ENCODE results near the gene PRKAB1. TPM values are rescaled to one million over a fixed set of nuclear protein-coding genes. Genes with fewer than 3 reads are reported as not detected.

The PRKAB1 gene
- total and polyA plus RNA-seq, 2 experiments from 2014 or later, result 16.3 to 31.0 TPM

GRCh38 chr12:119674560-119674959 lies 6.6 kb downstream of the PRKAB1 start:
- peaks cover 38% of the 10 kb centered on the region; the same call in 1 of the 2 replicates for H4K20me1 ChIP-seq (replicated peaks; ENCODE audit: insufficient read depth)
- peaks cover 2% of the 10 kb centered on the region for H3K27me3 Mint-ChIP-seq (ENCODE audit: insufficient read depth, low read depth, poor library complexity)
- H3K36me3 Mint-ChIP-seq (ENCODE audit: low read depth), result peaks cover 99% of the 10 kb centered on the region
- H3K4me1 ChIP-seq (ENCODE audit: insufficient read depth), result no peaks in the 10 kb centered on the region
- H3K79me2 ChIP-seq (replicated peaks; ENCODE audit: insufficient read depth), result peaks cover 24% of the 10 kb centered on the region
- no peak for ATAC-seq
- no peaks in the 10 kb centered on the region for H3K9me2 ChIP-seq (ENCODE audit: insufficient read depth)
- no peak for DNase-seq (ENCODE audit: low spot score)
- no peaks in the 10 kb centered on the region for H3K27me3 ChIP-seq (ENCODE audit: insufficient read depth)
- no peak overlapping the region for H2AFZ ChIP-seq
- no peak overlapping the region for H3K4me2 ChIP-seq
- H3K4me3 ChIP-seq, result no peak overlapping the region
- H3K4me1 Mint-ChIP-seq, result peaks cover 10% of the 10 kb centered on the region
- H3K27ac Mint-ChIP-seq, result no peak overlapping the region
- no peak overlapping the region for H3K4me3 Mint-ChIP-seq
- 0 out of 2 replicates have a peak, but pooled peaks cover 3% of the 10 kb centered on the region for H3F3A ChIP-seq (replicated peaks; ENCODE audit: low read depth)
- H3K9me3 Mint-ChIP-seq, result no peaks in the 10 kb centered on the region
- no peak for TF ChIP-seq ZNF114 (CRISPR knock-in tag; IDR thresholded peaks at IDR 0.05)
- no peak for TF ChIP-seq NANOG (IDR thresholded peaks at IDR 0.05; ENCODE audit: borderline replicate concordance)
- no peak for TF ChIP-seq JUNB (IDR thresholded peaks at IDR 0.05; ENCODE audit: unreplicated experiment)
- no peak for TF ChIP-seq CTCF (conservative IDR thresholded peaks at IDR 0.05; ENCODE audit: low read depth in 2 of 2)
- TF ChIP-seq ZNF331 (CRISPR knock-in tag; IDR thresholded peaks at IDR 0.05; ENCODE audit: low read depth), result no peak
- TF ChIP-seq EZH2 (IDR thresholded peaks at IDR 0.05; ENCODE audit: low read depth, unreplicated experiment), result no peak
- no peak for TF ChIP-seq EZH2phosphoT487 (IDR thresholded peaks at IDR 0.05; ENCODE audit: unreplicated experiment)
- no peak for TF ChIP-seq ZNF462 (CRISPR knock-in tag; IDR thresholded peaks at IDR 0.05)
- TF ChIP-seq POLR2AphosphoS5 (IDR thresholded peaks at IDR 0.05; ENCODE audit: low read depth), result no peak
- no peak for TF ChIP-seq ETS1 (IDR thresholded peaks at IDR 0.05)
- TF ChIP-seq STAT1 (IDR thresholded peaks at IDR 0.05; ENCODE audit: unreplicated experiment), result no peak
- no peak for TF ChIP-seq REST (IDR thresholded peaks at IDR 0.05; ENCODE audit: unreplicated experiment)
- no peak for TF ChIP-seq CREB1 (CRISPR knock-in tag; IDR thresholded peaks at IDR 0.05; ENCODE audit: low read depth)
- peaks cover 68% of the 10 kb centered on the region for H3K36me3 ChIP-seq (ENCODE audit: insufficient read depth)
- no peak overlapping the region for H3K27ac ChIP-seq (ENCODE audit: low read depth)

Data from GM23338 (cell line).